GM19372 (cell line): ENCODE data around the gene BMP2.

Experiments
- ATAC-seq: cut with Tn5 transposase; IDR thresholded peaks from one replicate; pipeline ENCODE4 v1.9.1; 2021; ENCODE audit warnings: mild to moderate bottlenecking, low read depth, moderate library complexity; ENCODE audit not compliant: unreplicated experiment

BMP2 gene

GRCh38 chr20:6767126-6767535 lies 355 bp upstream of the BMP2 start:
- ATAC-seq: no peak

GRCh38 chr20:6768228-6769140 lies 998 bp downstream of the BMP2 start:
- ATAC-seq: no peak

GRCh38 chr20:6769903-6770785 lies 2.7 kb downstream of the BMP2 start:
- ATAC-seq: no peak

GRCh38 chr20:6770786-6771100 lies 3.3 kb downstream of the BMP2 start:
- no peak for ATAC-seq

- no peak for ATAC-seq
Observed at GRCh38 chr20:6780433-6781190, 13.1 kb downstream of the BMP2 start.

GRCh38 chr20:6783752-6784151 lies 16.3 kb downstream of the BMP2 start:
- ATAC-seq: no peak

- ATAC-seq: no peak
Observed at GRCh38 chr20:6784210-6784631, 16.7 kb downstream of the BMP2 start.

- ATAC-seq: no peak
Observed at GRCh38 chr20:6784767-6785166, 17.3 kb downstream of the BMP2 start.

GRCh38 chr20:6786548-6786947 lies 19.1 kb downstream of the BMP2 start:
- ATAC-seq: no peak

GRCh38 chr20:6792789-6793188 lies 25.3 kb downstream of the BMP2 start:
- ATAC-seq: no peak

- ATAC-seq: no peak
Observed at GRCh38 chr20:6802227-6802626, 34.7 kb downstream of the BMP2 start.

GRCh38 chr20:6806275-6806674 lies 38.8 kb downstream of the BMP2 start:
- ATAC-seq: no peak

GRCh38 chr20:6811262-6812035 lies 44.0 kb downstream of the BMP2 start:
- ATAC-seq: no peak

- no peak for ATAC-seq
Observed at GRCh38 chr20:6812530-6812929, 45.0 kb downstream of the BMP2 start.

GRCh38 chr20:6814945-6815344 lies 47.5 kb downstream of the BMP2 start:
- no peak for ATAC-seq

GRCh38 chr20:6818033-6818808 lies 50.7 kb downstream of the BMP2 start:
- no peak for ATAC-seq

- ATAC-seq: no peak
Observed at GRCh38 chr20:6819599-6819998, 52.1 kb downstream of the BMP2 start.

- no peak for ATAC-seq
Observed at GRCh38 chr20:6824401-6824800, 56.9 kb downstream of the BMP2 start.

- ATAC-seq: no peak
Observed at GRCh38 chr20:6827472-6827871, 60.0 kb downstream of the BMP2 start.
